Cardiac septum (tissue), 1 donor: ENCODE measurements around the gene SERPINA5. TPM values are rescaled to one million over a fixed set of nuclear protein-coding genes. Genes with fewer than 3 reads are reported as not detected.
A peak's percentile ranks its signal among the peaks of the same experiment; 100 is the strongest.
"Not testable (repeated sequence)": the region's sequence is repeated elsewhere in the genome, so short reads cannot be mapped to it uniquely, and the experiment has no call there.

Experiments
- DNase-seq: peaks from one replicate; pipeline ENCODE4 v3.0.0-alpha.2; 2020; ENCODE audit warnings: low spot score
- intact Hi-C: fragments of 100-400 bp; cut with DNase I; formaldehyde crosslinking; loops from one replicate; pipeline ENCODE4 v1.14.0; 2022
- total RNA-seq: library from RNA; stranded (reverse); fragmentation: NEBNext Ultra II Directional; extraction: Animal tissue kit (Norgen Biotek cat#: 25700); gene quantifications from one replicate; pipeline ENCODE4 v1.2.1, GENCODE V29; 2021
- donor health status: DM: no; HTN: no; CAD: no.

SERPINA5 gene
- total RNA-seq, 1 donor from 2014 or later: 1.2 TPM

GRCh38 chr14:94572637-94573303, 8.5 kb upstream of the SERPINA5 start:
- peak; percentile 66 for DNase-seq
- intact Hi-C loops: no loop called here

- peak; percentile 53 for DNase-seq
- intact Hi-C loops: no loop called here
These were observed 7.5 kb upstream of the SERPINA5 start for GRCh38 chr14:94573475-94574277.

GRCh38 chr14:94574336-94574735, 6.9 kb upstream of the SERPINA5 start:
- peak; percentile 41 for DNase-seq
- intact Hi-C loops: no loop called here

- intact Hi-C loops: no loop called here
- DNase-seq: peak; percentile 54
These were observed 5.3 kb upstream of the SERPINA5 start for GRCh38 chr14:94575730-94576585.

GRCh38 chr14:94577472-94577871, 3.8 kb upstream of the SERPINA5 start:
- DNase-seq, intact Hi-C loops: not testable (repeated sequence)

- peak; percentile 10 for DNase-seq
- intact Hi-C loops: no loop called here
These were observed 2.5 kb upstream of the SERPINA5 start for GRCh38 chr14:94578712-94579111.

GRCh38 chr14:94582199-94582750, 1.0 kb downstream of the SERPINA5 start:
- intact Hi-C loops: no loop called here
- DNase-seq: no peak

- intact Hi-C loops: no loop called here
- DNase-seq: no peak
These were observed 1.6 kb downstream of the SERPINA5 start for GRCh38 chr14:94582851-94583250.

GRCh38 chr14:94583557-94583956, 2.3 kb downstream of the SERPINA5 start:
- intact Hi-C loops: no loop called here
- DNase-seq: no peak

- DNase-seq: no peak
- intact Hi-C loops: no loop called here
These were observed 3.5 kb downstream of the SERPINA5 start for GRCh38 chr14:94584591-94585280.

GRCh38 chr14:94586635-94587034, 5.4 kb downstream of the SERPINA5 start:
- intact Hi-C loops: no loop called here

GRCh38 chr14:94588311-94588710, 7.1 kb downstream of the SERPINA5 start:
- intact Hi-C loops: no loop called here

More at GRCh38 chr14:94586635-94587034, 5.4 kb downstream of the SERPINA5 start:
- no peak for DNase-seq

GRCh38 chr14:94591073-94591472, 9.8 kb downstream of the SERPINA5 start:
- intact Hi-C loops: no loop called here
- DNase-seq: no peak

More at GRCh38 chr14:94588311-94588710, 7.1 kb downstream of the SERPINA5 start:
- no peak for DNase-seq

- no peak for DNase-seq
- intact Hi-C loops: no loop called here
These were observed 10.6 kb downstream of the SERPINA5 start for GRCh38 chr14:94591871-94592270.

- DNase-seq: no peak
- intact Hi-C loops: no loop called here
These were observed 11.2 kb downstream of the SERPINA5 start for GRCh38 chr14:94592457-94592856.

- intact Hi-C loops: no loop called here
- DNase-seq: no peak
These were observed 12.1 kb downstream of the SERPINA5 start for GRCh38 chr14:94593376-94593748.

- no peak for DNase-seq
- intact Hi-C loops: no loop called here
These were observed 12.7 kb downstream of the SERPINA5 start for GRCh38 chr14:94593749-94594431.

- intact Hi-C loops: no loop called here
- DNase-seq: no peak
These were observed 13.2 kb downstream of the SERPINA5 start for GRCh38 chr14:94594441-94594840.

GRCh38 chr14:94595912-94596311, 14.7 kb downstream of the SERPINA5 start:
- intact Hi-C loops: no loop called here
- no peak for DNase-seq
